K562 (cell line): Measurements from ENCODE around the gene CSDE1. TPM values are rescaled to one million over a fixed set of nuclear protein-coding genes. Genes with fewer than 3 reads are reported as not detected.
A peak's percentile ranks its signal among the peaks of the same experiment; 100 is the strongest.

Experiments used
- ATAC-seq: fragments of 200-7000 bp; cut with Tn5 transposase; 3 replicates; pipeline ENCODE4 v1.9.1; 2020; ENCODE audit warnings: moderate library complexity
- BruUV-seq: library from RNA; stranded (reverse); fragments of 400-500 nt; replicated peaks from 2 replicates; lab custom pipeline; 2021; lab: Mats Ljungman, UMichigan
- CTCF ChIA-PET: fragments of 300-600 bp; formaldehyde crosslinking; extraction: SDS; loops from one replicate; lab custom pipeline; 2021; ENCODE audit warnings: low intra/inter-chr PET ratio; lab: Yijun Ruan, JAX
- POLR2A ChIA-PET: fragments of 300-600, 350-650 bp; sonication (Branson Sonifier 250); formaldehyde crosslinking; extraction: SDS; loops from one replicate; lab custom pipeline; 2021; ENCODE audit warnings: antibody characterized with exemption, inconsistent platforms; lab: Yijun Ruan, JAX
- DNase-seq, 4 experiments: peaks; one replicate each; pipeline versions ENCODE4 v3.0.0 to v3.0.0-alpha.2; 2011 to 2018; ENCODE audit warnings: low spot score in 3 of 4, mixed read lengths in 3 of 4; ENCODE audit errors: extremely low read depth in 1 of 4
- FAIRE-seq: peaks from 2 replicates; lab custom pipeline; 2011; peaks lifted over from hg19 to GRCh38; lab: Jason Lieb, UNC
- H2AFZ ChIP-seq: 2 replicates; pipeline ENCODE4 v1.6.0; 2011; ENCODE audit warnings: low read depth, low read length, control low read depth, inconsistent platforms
- H3K27ac ChIP-seq: fragments of 200-600 bp; 3 replicates; pipeline ENCODE4 v1.8.0; 2011; ENCODE audit warnings: low read depth, mild to moderate bottlenecking, control low read depth, inconsistent platforms, low read length, moderate library complexity, mixed read lengths; ENCODE audit errors: extremely low read depth
- H3K27me3 ChIP-seq, 2 experiments: fragments of 300-600 bp in 1 of 2; 2 replicates in 1 of 2; 3 replicates in 1 of 2; pipeline versions ENCODE4 v1.6.0 to v1.8.0; 2011; ENCODE audit warnings: inconsistent platforms in 2 of 2, low read length in 2 of 2, mild to moderate bottlenecking in 1 of 2, mixed read lengths in 1 of 2, moderate library complexity in 1 of 2; ENCODE audit not compliant: control insufficient read depth in 2 of 2, insufficient read depth in 2 of 2
- H3K36me3 ChIP-seq: fragments of 300-600 bp; 3 replicates; pipeline ENCODE4 v1.8.0; 2011; ENCODE audit warnings: mild to moderate bottlenecking, low read length, inconsistent platforms; ENCODE audit not compliant: control insufficient read depth, insufficient read depth
- H3K4me1 ChIP-seq, 2 experiments: fragments of 200-600 bp in 1 of 2; replicated peaks in 1 of 2; 2 replicates in 1 of 2; 3 replicates in 1 of 2; pipeline versions ENCODE4 v1.5.1 to v1.8.0; 2011; ENCODE audit warnings: inconsistent platforms in 2 of 2, low read length in 2 of 2, mild to moderate bottlenecking in 1 of 2, mixed read lengths in 1 of 2, moderate library complexity in 1 of 2; ENCODE audit not compliant: control insufficient read depth in 2 of 2, insufficient read depth in 2 of 2
- H3K4me2 ChIP-seq: 2 replicates; pipeline ENCODE4 v1.6.1; 2011; ENCODE audit warnings: low read length, control low read depth, inconsistent platforms, mixed read lengths; ENCODE audit not compliant: insufficient read depth
- H3K4me3 ChIP-seq: fragments of 200-600 bp; sonication (generic), shearing (Covaris generic); 2 replicates; pipeline ENCODE4 v1.5.1; 2016; ENCODE audit warnings: control low read depth, inconsistent platforms
- H3K79me2 ChIP-seq: fragments of 200-600 bp; 3 replicates; pipeline ENCODE4 v1.8.0; 2011; ENCODE audit warnings: low read length, inconsistent platforms; ENCODE audit not compliant: control insufficient read depth, insufficient read depth
- H3K9ac ChIP-seq, 2 experiments: 2 replicates each; pipeline versions ENCODE4 v1.6.0 to v1.6.1; 2011; ENCODE audit warnings: low read depth in 2 of 2, low read length in 2 of 2, control low read depth in 1 of 2, inconsistent platforms in 1 of 2, mild to moderate bottlenecking in 1 of 2, mixed read lengths in 1 of 2; ENCODE audit not compliant: insufficient read depth in 1 of 2
- H3K9me1 ChIP-seq: one replicate; pipeline ENCODE4 v1.6.0; 2011; ENCODE audit warnings: inconsistent platforms, mild to moderate bottlenecking, low read length, moderate library complexity; ENCODE audit not compliant: control insufficient read depth, insufficient read depth
- H3K9me3 ChIP-seq: replicated peaks from 2 replicates; pipeline ENCODE4 v1.5.1; 2011; ENCODE audit warnings: low read depth, low read length, inconsistent platforms; ENCODE audit not compliant: control insufficient read depth, insufficient read depth
- H4K20me1 ChIP-seq: replicated peaks from 2 replicates; pipeline ENCODE4 v1.6.1; 2011; ENCODE audit warnings: low read length, inconsistent platforms, mixed read lengths; ENCODE audit not compliant: control insufficient read depth, insufficient read depth
- BRF1 ChIP-seq: IDR thresholded peaks from 3 replicates; pipeline ENCODE4 v1.6.1; 2011; ENCODE audit warnings: borderline replicate concordance, mild to moderate bottlenecking; ENCODE audit not compliant: insufficient read length; ENCODE audit errors: extremely low read depth
- C11orf30 ChIP-seq: fragments of 450-650 bp; IDR thresholded peaks from 2 replicates; pipeline ENCODE4 v1.6.1; 2016; ENCODE audit warnings: low read depth, mild to moderate bottlenecking
- MAFF ChIP-seq: IDR thresholded peaks from 2 replicates; pipeline ENCODE4 v1.6.1; 2012; ENCODE audit warnings: low read length, improper control_type of control experiment
- MAFG ChIP-seq: fragments of 450-650 bp; conservative IDR thresholded peaks from 2 replicates; pipeline ENCODE4 v1.6.1; 2016; ENCODE audit warnings: missing genetic modification characterization, missing compliant biosample characterization
- NFE2 ChIP-seq: IDR thresholded peaks from 2 replicates; pipeline ENCODE4 v1.6.1; 2014; ENCODE audit warnings: antibody characterized with exemption, low read depth
- RFX1 ChIP-seq: fragments of 450-650 bp; IDR thresholded peaks from 2 replicates; pipeline ENCODE4 v1.6.1; 2016; ENCODE audit warnings: mild to moderate bottlenecking, moderate library complexity
- SRF ChIP-seq, 2 experiments: fragments of 250-450, 450-650 bp in 1 of 2; sonication (Bioruptor Pico) in 1 of 2; sonication (generic) in 1 of 2; formaldehyde crosslinking; IDR thresholded peaks; 2 replicates each; pipeline versions ENCODE4 v1.5.0 to v1.5.1; 2020 to 2022; ENCODE audit warnings: mild to moderate bottlenecking in 1 of 2, missing genetic modification reagents in 1 of 2
- TCF7 ChIP-seq: sonication (generic); IDR thresholded peaks from 2 replicates; pipeline ENCODE4 v1.6.1; 2016; ENCODE audit warnings: antibody characterized with exemption, borderline replicate concordance
- ZFP36 ChIP-seq: fragments of 150-350 bp; IDR thresholded peaks from 2 replicates; pipeline ENCODE4 v1.6.1; 2018; ENCODE audit warnings: low read length, low read depth; ENCODE audit not compliant: partially characterized antibody
- ZNF121 ChIP-seq: sonication (generic); formaldehyde crosslinking; conservative IDR thresholded peaks from 2 replicates; pipeline ENCODE4 v1.8.0; 2022; ENCODE audit warnings: missing genetic modification reagents
- ZNF3 ChIP-seq: fragments of 250-450 bp; sonication (Bioruptor Pico); IDR thresholded peaks from 2 replicates; pipeline ENCODE4 v1.5.0; 2021; ENCODE audit warnings: mild to moderate bottlenecking, moderate library complexity
- ZNF316 ChIP-seq: fragments of 450-650 bp; IDR thresholded peaks from 2 replicates; pipeline ENCODE4 v1.6.1; 2016
- ZNF766 ChIP-seq: fragments of 200-800 bp; sonication (Bioruptor generic); conservative IDR thresholded peaks from 2 replicates; pipeline ENCODE4 v1.6.1; 2016; ENCODE audit warnings: missing genetic modification characterization, missing compliant biosample characterization
- WGBS: fragments of 100-300 bp; shearing (Covaris generic); methylation state at CpG from one replicate; pipeline ENCODE4 v1.1.6; 2016; ENCODE audit warnings: low coverage, mixed read lengths; ENCODE audit not compliant: insufficient coverage; ENCODE audit errors: missing lambda C conversion rate; 5-methylcytosine and 5-hydroxymethylcytosine counted together
- in situ Hi-C: fragments of 300-500 bp; cut with MboI; formaldehyde crosslinking; loops from 4 replicates; pipeline ENCODE4 v1.15.0; 2018; ENCODE audit warnings: inconsistent platforms, mixed read lengths
- intact Hi-C: fragments of 100-400 bp; cut with micrococcal nuclease; formaldehyde crosslinking; loops from 2 replicates; pipeline ENCODE4 v1.14.2; 2022
- polyA plus RNA-seq, 8 experiments: library from polyadenylated mRNA; depleted of rRNA in 4 of 8; stranded (reverse) in 5 of 8; unstranded in 3 of 8; fragments of >200 nt; fragmentation: Nextera tagmentation in 2 of 8; fragmentation: Illumina TruSeq in 1 of 8; extraction: Ambion mirVana in 2 of 8; extraction: Trizol in 1 of 8; gene quantifications; 2 replicates each; pipeline versions ENCODE4 v1.2.1 to v1.2.3, GENCODE V29; 2011 to 2014; ENCODE audit warnings: inconsistent platforms in 1 of 8, missing spikeins in 1 of 8
- total RNA-seq, 7 experiments: library from RNA; depleted of rRNA in 6 of 7; stranded (reverse); fragments of >200 nt in 6 of 7; fragmentation: Illumina TruSeq in 2 of 7; extraction: Trizol in 2 of 7; gene quantifications; 2 replicates each; pipeline versions ENCODE4 v1.2.1 to v1.2.3, GENCODE V29; 2011 to 2021; ENCODE audit warnings: low replicate concordance in 1 of 7
- TF ChIP-seq, protein P1 (sequence below): fragments of 450-650 bp; formaldehyde crosslinking; conservative IDR thresholded peaks from 2 replicates; pipeline ENCODE4 v1.4.0; 2022; ENCODE audit warnings: mild to moderate bottlenecking, missing genetic modification characterization

CSDE1 gene
- total and polyA plus RNA-seq, 9 of the 15 experiments (the other 6 are each of a cell fraction or from before 2014, with no cell fraction given), result 174 to 538 (median 403) TPM

DNA sequence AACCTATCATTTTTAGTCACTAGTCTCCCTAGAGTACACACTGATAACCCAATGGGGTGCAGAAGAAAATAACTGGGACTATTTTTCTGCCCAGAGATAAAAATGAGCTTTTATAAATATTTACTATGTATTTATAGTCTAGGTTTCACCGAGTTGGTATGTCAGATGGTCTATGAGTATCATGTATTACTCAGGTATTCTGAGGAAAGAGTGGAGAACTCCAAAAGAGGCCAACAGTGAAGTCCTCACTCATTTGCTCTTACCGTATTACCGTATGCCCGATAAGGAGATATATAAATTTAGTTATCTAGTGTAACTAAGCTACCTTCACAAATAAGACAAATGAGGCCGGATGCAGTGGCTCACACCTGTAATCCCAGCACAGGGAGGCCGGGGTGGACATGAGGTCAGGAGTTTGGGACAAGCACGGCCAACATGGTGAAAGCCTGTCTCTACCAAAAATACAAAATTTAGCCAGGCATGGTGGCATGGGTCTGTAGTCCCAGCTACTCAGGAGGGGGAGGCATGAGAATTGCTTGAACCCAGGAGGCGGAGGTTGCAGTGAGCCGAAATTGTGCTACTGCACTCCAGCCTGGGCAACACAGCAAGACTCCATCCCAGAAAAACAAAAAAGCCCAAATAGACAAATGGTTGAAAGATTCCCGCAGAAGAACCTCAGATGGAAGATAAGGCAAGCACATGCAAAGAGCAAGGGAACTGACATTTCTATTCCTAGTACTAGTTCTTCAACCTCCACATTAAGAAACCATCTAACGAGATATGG, 15.6 kb downstream of the CSDE1 start:
- ChIA-PET CTCF (no interaction called here), POLR2A (interaction anchor here (1.2 to 2.2 kb wide), 5 partner anchors 9 to 38 kb away, joined by 3 to 16 read pairs (median 4); partner anchors contain the start of genes NRAS and SIKE1)
- ATAC-seq (no peak), DNase-seq (no peak), FAIRE-seq (no peak)
- in situ Hi-C loops, result no loop called here
- H3K4me1 ChIP-seq, result no peaks in the 10 kb centered on the region
- no peaks in the 10 kb centered on the region for H3K9me3 ChIP-seq
- H3K9me1 ChIP-seq, result no peaks in the 10 kb centered on the region
- no peak overlapping the region for H3K4me3 ChIP-seq
- intact Hi-C loops, result no loop called here
- WGBS, result 92% methylated on average over 11 of the region's 11 CpGs
- no peak overlapping the region for H3K27ac ChIP-seq
- no peak overlapping the region for H2AFZ ChIP-seq
- peaks cover 94% of the 10 kb centered on the region for H3K79me2 ChIP-seq
- peaks cover 96% of the 10 kb centered on the region for H3K36me3 ChIP-seq
- 0 out of 2 replicates have a peak, but pooled peaks have one; percentile 25 for TF ChIP-seq ZNF121
- TF ChIP-seq ZNF766 (CRISPR knock-in tag), result no peak
- TF ChIP-seq SRF (CRISPR knock-in tag; IDR thresholded peaks at IDR 0.05), result no peak
- H3K4me2 ChIP-seq, result no peak overlapping the region
- H3K27me3 ChIP-seq, result no peaks in the 10 kb centered on the region
- 0 out of 2 replicates have a peak, but pooled peaks cover 3% of the 10 kb centered on the region for H4K20me1 ChIP-seq
- no peak overlapping the region for H3K9ac ChIP-seq
- BruUV-seq, result no TSS peak

DNA sequence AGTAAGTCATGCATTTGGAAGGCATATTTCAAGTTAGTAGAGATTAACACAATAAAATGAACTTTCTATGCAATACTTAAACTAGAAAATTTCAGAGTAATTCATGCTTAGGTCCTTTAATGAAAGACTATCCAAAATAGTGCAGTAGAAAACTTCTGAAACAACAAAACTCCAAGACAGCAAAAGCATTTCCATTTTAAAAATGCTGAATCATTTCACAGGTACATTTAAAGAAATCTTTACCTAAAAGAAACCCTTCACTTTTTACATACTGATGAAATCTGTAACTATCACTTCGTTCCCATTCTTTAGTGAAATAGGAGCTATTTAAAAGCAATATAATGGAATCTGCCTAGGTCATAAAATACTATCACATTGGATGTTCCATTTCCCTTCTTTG, 17.5 kb downstream of the CSDE1 start:
- H3K9me3 ChIP-seq, result no peaks in the 10 kb centered on the region
- no peak overlapping the region for H3K4me3 ChIP-seq
- no peak overlapping the region for H3K27ac ChIP-seq
- no peaks in the 10 kb centered on the region for H3K4me1 ChIP-seq
- H3K36me3 ChIP-seq, result peaks cover 96% of the 10 kb centered on the region
- no peak overlapping the region for H3K9ac ChIP-seq
- TF ChIP-seq NFE2 (peak; percentile 53; the same call in 1 of the 2 replicates), ZFP36 (no peak), ZNF316 (peak; percentile 73), MAFG (peak; percentile 61), C11orf30 (peak; percentile 48), TCF7 (no peak), RFX1 (no peak), MAFF (0 out of 2 replicates have a peak, but pooled peaks have one; percentile 20), BRF1 (no peak), ZNF3 (no peak)
- TF ChIP-seq, protein P1, sequence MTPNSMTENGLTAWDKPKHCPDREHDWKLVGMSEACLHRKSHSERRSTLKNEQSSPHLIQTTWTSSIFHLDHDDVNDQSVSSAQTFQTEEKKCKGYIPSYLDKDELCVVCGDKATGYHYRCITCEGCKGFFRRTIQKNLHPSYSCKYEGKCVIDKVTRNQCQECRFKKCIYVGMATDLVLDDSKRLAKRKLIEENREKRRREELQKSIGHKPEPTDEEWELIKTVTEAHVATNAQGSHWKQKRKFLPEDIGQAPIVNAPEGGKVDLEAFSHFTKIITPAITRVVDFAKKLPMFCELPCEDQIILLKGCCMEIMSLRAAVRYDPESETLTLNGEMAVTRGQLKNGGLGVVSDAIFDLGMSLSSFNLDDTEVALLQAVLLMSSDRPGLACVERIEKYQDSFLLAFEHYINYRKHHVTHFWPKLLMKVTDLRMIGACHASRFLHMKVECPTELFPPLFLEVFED (CRISPR knock-in tag), result no peak
- ChIA-PET POLR2A (interaction anchor here (0.6 kb wide), 1 partner anchor 34 kb away, joined by 3 read pairs; no protein-coding TSS in a partner anchor), CTCF (no interaction called here)
- BruUV-seq, result no TSS peak
- peaks cover 84% of the 10 kb centered on the region for H3K79me2 ChIP-seq
- FAIRE-seq (no peak), DNase-seq (no peak), ATAC-seq (no peak)
- in situ Hi-C loops (no loop called here), intact Hi-C loops (no loop called here)
- H3K4me2 ChIP-seq, result no peak overlapping the region
- 0 out of 2 replicates have a peak, but pooled peaks cover 3% of the 10 kb centered on the region for H4K20me1 ChIP-seq
- H3K27me3 ChIP-seq, result no peaks in the 10 kb centered on the region
- WGBS, result 91% methylated on average over 1 of the region's 1 CpG
- no peak overlapping the region for H2AFZ ChIP-seq
- no peaks in the 10 kb centered on the region for H3K9me1 ChIP-seq
